ENCODE measurements around the gene ERICH2. TPM values are rescaled to one million over a fixed set of nuclear protein-coding genes. Genes with fewer than 3 reads are reported as not detected.
A peak's percentile ranks its signal among the peaks of the same experiment; 100 is the strongest.

The ERICH2 gene
- total and polyA plus RNA-seq, 2 of the 13 experiments (the other 11 are each of a cell fraction or from before 2014, with no cell fraction given), result not detected

DNA sequence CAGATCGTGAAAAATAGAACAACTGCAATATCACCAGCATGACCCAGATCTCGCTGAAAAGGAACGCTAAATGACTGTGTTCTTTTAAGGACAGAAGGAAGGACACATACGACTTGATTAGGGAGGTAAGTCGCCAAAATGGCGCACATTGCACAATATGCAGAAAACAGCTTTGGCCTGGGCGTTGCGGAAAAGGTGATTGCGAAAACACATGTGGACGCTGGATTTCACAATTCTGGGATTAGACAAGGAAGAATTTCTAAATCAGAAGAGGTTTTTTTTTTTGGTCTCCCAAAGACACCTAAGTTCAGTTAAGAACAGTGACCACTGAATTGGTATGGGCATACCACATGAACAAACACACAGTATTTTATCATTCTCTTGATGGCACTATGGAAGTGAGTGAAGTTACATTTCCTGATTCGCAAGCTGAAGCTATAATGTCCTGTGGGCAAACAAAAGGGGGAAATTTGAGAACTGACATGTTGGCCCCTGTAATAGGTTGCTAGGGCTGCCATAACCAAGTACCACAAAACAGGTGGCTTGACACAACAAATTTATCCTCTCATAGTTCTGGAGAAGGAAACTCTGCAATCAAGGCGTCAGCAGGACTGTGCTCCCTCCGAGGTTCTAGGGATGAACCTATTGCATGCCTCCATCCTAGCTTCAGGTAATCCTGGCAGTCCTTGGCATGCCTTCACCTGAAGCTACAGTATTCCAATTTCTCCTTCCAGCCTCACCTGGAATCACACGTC, 25.8 kb upstream of the ERICH2 start (continued):
- TF ChIP-seq ZNF83 (CRISPR knock-in tag; IDR thresholded peaks at IDR 0.05; ENCODE audit: borderline replicate concordance) (no peak), ERF (CRISPR knock-in tag; IDR thresholded peaks at IDR 0.05) (peak; percentile 61; the same call in 1 of the 2 replicates), PHF5A (CRISPR knock-in tag; IDR thresholded peaks at IDR 0.05; ENCODE audit: low read depth, unreplicated experiment) (no peak), STAG1 (CRISPR knock-in tag; IDR thresholded peaks at IDR 0.05) (no peak), MYC (CRISPR knock-in tag; IDR thresholded peaks at IDR 0.05; ENCODE audit: borderline replicate concordance) (no peak), ZNF7 (CRISPR knock-in tag; IDR thresholded peaks at IDR 0.05) (no peak), PHF8 (CRISPR knock-in tag; IDR thresholded peaks at IDR 0.05) (no peak; the same call in 1 of the 2 replicates), ZNF446 (CRISPR knock-in tag; IDR thresholded peaks at IDR 0.05) (no peak), ZNF556 (CRISPR knock-in tag; IDR thresholded peaks at IDR 0.05; ENCODE audit: borderline replicate concordance) (0 out of 2 replicates have a peak, but pooled peaks have one; percentile 81), NCOA1 (CRISPR knock-in tag; IDR thresholded peaks at IDR 0.05) (no peak), ZNF501 (CRISPR knock-in tag; IDR thresholded peaks at IDR 0.05) (no peak), ZNF552 (CRISPR knock-in tag; IDR thresholded peaks at IDR 0.05; ENCODE audit: borderline replicate concordance) (no peak), DPF2 (CRISPR knock-in tag; IDR thresholded peaks at IDR 0.05; ENCODE audit: borderline replicate concordance, low read depth) (0 out of 2 replicates have a peak, but pooled peaks have one; percentile 36), ZNF691 (CRISPR knock-in tag; IDR thresholded peaks at IDR 0.05; ENCODE audit: borderline replicate concordance, low read depth) (peak; percentile 60; the same call in 1 of the 2 replicates), SMAD1 (CRISPR knock-in tag; IDR thresholded peaks at IDR 0.05; ENCODE audit: borderline replicate concordance, low read depth) (no peak), RARG (CRISPR knock-in tag; IDR thresholded peaks at IDR 0.05; ENCODE audit: low read depth) (no peak), ZBTB7B (CRISPR knock-in tag; IDR thresholded peaks at IDR 0.05) (0 out of 2 replicates have a peak, but pooled peaks have one; percentile 63), RXRA (CRISPR knock-in tag; IDR thresholded peaks at IDR 0.05) (peak; percentile 34; the same call in 1 of the 2 replicates), HCFC1 (IDR thresholded peaks at IDR 0.05; ENCODE audit: low read depth, low read length) (no peak), MXI1 (IDR thresholded peaks at IDR 0.05; ENCODE audit: borderline replicate concordance, low read depth, low read length) (no peak), ZNF564 (CRISPR knock-in tag; IDR thresholded peaks at IDR 0.05) (no peak), ZSCAN29 (CRISPR knock-in tag; conservative IDR thresholded peaks at IDR 0.05) (no peak), ZNF850 (CRISPR knock-in tag; conservative IDR thresholded peaks at IDR 0.05) (no peak), ZNF136 (CRISPR knock-in tag; IDR thresholded peaks at IDR 0.05; ENCODE audit: low read depth) (0 out of 2 replicates have a peak, but pooled peaks have one; percentile 54), CBFB (CRISPR knock-in tag; IDR thresholded peaks at IDR 0.05) (0 out of 2 replicates have a peak, but pooled peaks have one; percentile 55), CC2D1A (CRISPR knock-in tag; IDR thresholded peaks at IDR 0.05) (no peak), ATRX (CRISPR knock-in tag; IDR thresholded peaks at IDR 0.05; ENCODE audit: borderline replicate concordance) (no peak), CEBPB (IDR thresholded peaks at IDR 0.05; ENCODE audit: borderline replicate concordance, low read depth, low read length) (peak; percentile 100)
- TF ChIP-seq, protein P1, sequence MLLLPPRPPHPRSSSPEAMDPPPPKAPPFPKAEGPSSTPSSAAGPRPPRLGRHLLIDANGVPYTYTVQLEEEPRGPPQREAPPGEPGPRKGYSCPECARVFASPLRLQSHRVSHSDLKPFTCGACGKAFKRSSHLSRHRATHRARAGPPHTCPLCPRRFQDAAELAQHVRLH (CRISPR knock-in tag; IDR thresholded peaks at IDR 0.05; ENCODE audit: borderline replicate concordance, low read depth), result peak; percentile 50; the same call in 1 of the 2 replicates
- TF ChIP-seq, protein P2, sequence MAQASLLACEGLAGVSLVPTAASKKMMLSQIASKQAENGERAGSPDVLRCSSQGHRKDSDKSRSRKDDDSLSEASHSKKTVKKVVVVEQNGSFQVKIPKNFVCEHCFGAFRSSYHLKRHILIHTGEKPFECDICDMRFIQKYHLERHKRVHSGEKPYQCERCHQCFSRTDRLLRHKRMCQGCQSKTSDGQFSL (CRISPR knock-in tag; IDR thresholded peaks at IDR 0.05), result no peak
